Measurements from ENCODE around the gene KMT2B. TPM values are rescaled to one million over a fixed set of nuclear protein-coding genes. Genes with fewer than 3 reads are reported as not detected.
A peak's percentile ranks its signal among the peaks of the same experiment; 100 is the strongest.

KMT2B gene
- total and polyA plus RNA-seq, 2 of the 8 experiments (the other 6 are each of a cell fraction or from before 2014, with no cell fraction given) = 26.7 to 38.6 TPM

DNA sequence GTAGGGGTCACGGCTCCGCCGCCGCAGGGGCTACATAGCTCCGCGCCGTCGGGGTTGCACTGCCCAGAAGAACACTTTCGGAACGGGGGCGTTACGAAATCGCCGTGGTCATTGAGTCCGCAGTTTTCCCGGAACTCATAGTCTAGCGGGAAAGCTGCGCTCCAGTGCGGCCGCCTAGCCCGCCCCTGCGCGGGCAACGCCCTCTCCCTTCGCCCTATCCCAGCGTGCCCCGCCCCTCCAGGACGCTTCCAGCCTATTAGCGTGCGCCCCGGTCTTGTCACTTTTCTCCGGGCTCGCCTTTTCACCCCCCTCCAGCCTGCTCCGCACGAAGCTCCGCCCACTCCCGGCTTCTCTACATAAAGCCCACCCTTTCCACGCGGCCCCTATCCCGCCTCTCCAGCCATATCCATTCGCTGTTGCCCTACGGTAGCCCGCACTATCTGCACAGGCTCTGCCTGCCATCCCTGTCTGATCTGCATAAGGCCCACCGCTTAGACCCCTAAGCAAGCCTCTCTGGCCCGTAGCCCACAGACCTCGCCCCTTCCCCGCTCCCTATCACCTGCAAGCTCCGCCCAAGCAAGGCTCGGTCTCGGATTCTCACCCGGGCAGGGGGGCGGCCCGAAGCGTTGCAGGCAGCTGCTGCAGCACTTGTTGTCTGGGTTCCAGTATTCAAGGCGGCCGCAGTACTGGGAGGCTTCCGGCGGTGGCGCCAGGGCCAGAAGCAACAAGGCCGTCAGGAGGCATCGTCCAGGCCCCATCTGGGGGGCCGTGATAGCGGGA, 22.8 kb downstream of the KMT2B start (continued):
- TF ChIP-seq, protein P1, sequence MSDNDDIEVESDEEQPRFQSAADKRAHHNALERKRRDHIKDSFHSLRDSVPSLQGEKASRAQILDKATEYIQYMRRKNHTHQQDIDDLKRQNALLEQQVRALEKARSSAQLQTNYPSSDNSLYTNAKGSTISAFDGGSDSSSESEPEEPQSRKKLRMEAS (IDR thresholded peaks at IDR 0.05) = peak; percentile 48; the same call in 1 of the 2 replicates
- TF ChIP-seq YY1 (IDR thresholded peaks at IDR 0.05; ENCODE audit: low read depth, low read length) (0 out of 2 replicates have a peak, but pooled peaks have one; percentile 13), EZH2 (IDR thresholded peaks at IDR 0.05; ENCODE audit: low read depth, low read length, severe bottlenecking) (no peak), KDM4A (IDR thresholded peaks at IDR 0.05; ENCODE audit: low read depth, low read length, severe bottlenecking) (peak; percentile 75), SRF (IDR thresholded peaks at IDR 0.05; ENCODE audit: low read depth, low read length) (no peak), RFX5 (IDR thresholded peaks at IDR 0.05; ENCODE audit: borderline replicate concordance, low read depth, low read length) (peak; percentile 9; the same call in 1 of the 2 replicates), CBX8 (IDR thresholded peaks at IDR 0.05; ENCODE audit: borderline replicate concordance, low read depth, low read length) (no peak), SIN3A (conservative IDR thresholded peaks at IDR 0.05 in 1 of 2, IDR thresholded peaks at IDR 0.05 in 1 of 2; ENCODE audit: low read depth in 1 of 2, low read length in 2 of 2) (peak in 1 of 2 experiments; percentile 56; a peak in 2 of 4 replicates), JUN (IDR thresholded peaks at IDR 0.05; ENCODE audit: low read depth, low read length) (no peak), KDM1A (IDR thresholded peaks at IDR 0.05; ENCODE audit: borderline replicate concordance, low read length) (0 out of 2 replicates have a peak, but pooled peaks have one; percentile 19)
- TF ChIP-seq, protein P2, sequence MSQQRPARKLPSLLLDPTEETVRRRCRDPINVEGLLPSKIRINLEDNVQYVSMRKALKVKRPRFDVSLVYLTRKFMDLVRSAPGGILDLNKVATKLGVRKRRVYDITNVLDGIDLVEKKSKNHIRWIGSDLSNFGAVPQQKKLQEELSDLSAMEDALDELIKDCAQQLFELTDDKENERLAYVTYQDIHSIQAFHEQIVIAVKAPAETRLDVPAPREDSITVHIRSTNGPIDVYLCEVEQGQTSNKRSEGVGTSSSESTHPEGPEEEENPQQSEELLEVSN (IDR thresholded peaks at IDR 0.05) = peak; percentile 49; the same call in 1 of the 2 replicates
- TF ChIP-seq, protein P3, sequence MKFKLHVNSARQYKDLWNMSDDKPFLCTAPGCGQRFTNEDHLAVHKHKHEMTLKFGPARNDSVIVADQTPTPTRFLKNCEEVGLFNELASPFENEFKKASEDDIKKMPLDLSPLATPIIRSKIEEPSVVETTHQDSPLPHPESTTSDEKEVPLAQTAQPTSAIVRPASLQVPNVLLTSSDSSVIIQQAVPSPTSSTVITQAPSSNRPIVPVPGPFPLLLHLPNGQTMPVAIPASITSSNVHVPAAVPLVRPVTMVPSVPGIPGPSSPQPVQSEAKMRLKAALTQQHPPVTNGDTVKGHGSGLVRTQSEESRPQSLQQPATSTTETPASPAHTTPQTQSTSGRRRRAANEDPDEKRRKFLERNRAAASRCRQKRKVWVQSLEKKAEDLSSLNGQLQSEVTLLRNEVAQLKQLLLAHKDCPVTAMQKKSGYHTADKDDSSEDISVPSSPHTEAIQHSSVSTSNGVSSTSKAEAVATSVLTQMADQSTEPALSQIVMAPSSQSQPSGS (IDR thresholded peaks at IDR 0.05; ENCODE audit: low read length) = no peak

Data from H1 (cell line).